Ishikawa (cell line): Measurements from ENCODE around the gene ITGA11.

Source experiments
- CEBPB ChIP-seq: IDR thresholded peaks from 2 replicates; pipeline ENCODE4 v1.6.1; 2012
- CREB1 ChIP-seq: IDR thresholded peaks from 2 replicates; pipeline ENCODE4 v1.6.1; 2012; ENCODE audit warnings: low read depth
- EGR1 ChIP-seq: IDR thresholded peaks from 2 replicates; pipeline ENCODE4 v1.6.1; 2012
- EP300 ChIP-seq: IDR thresholded peaks from 2 replicates; pipeline ENCODE4 v1.6.1; 2012; ENCODE audit warnings: borderline replicate concordance
- FOXM1 ChIP-seq: IDR thresholded peaks from 2 replicates; pipeline ENCODE4 v1.6.1; 2012; ENCODE audit warnings: low read depth, borderline replicate concordance
- NFIC ChIP-seq: IDR thresholded peaks from 2 replicates; pipeline ENCODE4 v1.6.1; 2012
- RAD21 ChIP-seq: IDR thresholded peaks from 2 replicates; pipeline ENCODE4 v1.6.1; 2012; ENCODE audit warnings: low read depth
- TAF1 ChIP-seq: IDR thresholded peaks from 2 replicates; pipeline ENCODE4 v1.6.1; 2012; ENCODE audit warnings: low read depth, mild to moderate bottlenecking
- TCF12 ChIP-seq: IDR thresholded peaks from 2 replicates; pipeline ENCODE4 v1.6.1; 2012; ENCODE audit warnings: low read depth
- TEAD4 ChIP-seq: IDR thresholded peaks from 2 replicates; pipeline ENCODE4 v1.6.1; 2012
- YY1 ChIP-seq: IDR thresholded peaks from 2 replicates; pipeline ENCODE4 v1.6.1; 2012; ENCODE audit warnings: low read depth
- ZBTB7A ChIP-seq: IDR thresholded peaks from 2 replicates; pipeline ENCODE4 v1.6.1; 2012; ENCODE audit warnings: low read depth
- TF ChIP-seq, protein P1 (sequence below): IDR thresholded peaks from 2 replicates; pipeline ENCODE4 v1.6.1; 2012
- TF ChIP-seq, protein P2 (sequence below): IDR thresholded peaks from 2 replicates; pipeline ENCODE4 v1.6.1; 2012
- TF ChIP-seq, protein P3 (sequence below): IDR thresholded peaks from 2 replicates; pipeline ENCODE4 v1.6.1; 2012; ENCODE audit warnings: low read depth, mild to moderate bottlenecking

Gene ITGA11

DNA sequence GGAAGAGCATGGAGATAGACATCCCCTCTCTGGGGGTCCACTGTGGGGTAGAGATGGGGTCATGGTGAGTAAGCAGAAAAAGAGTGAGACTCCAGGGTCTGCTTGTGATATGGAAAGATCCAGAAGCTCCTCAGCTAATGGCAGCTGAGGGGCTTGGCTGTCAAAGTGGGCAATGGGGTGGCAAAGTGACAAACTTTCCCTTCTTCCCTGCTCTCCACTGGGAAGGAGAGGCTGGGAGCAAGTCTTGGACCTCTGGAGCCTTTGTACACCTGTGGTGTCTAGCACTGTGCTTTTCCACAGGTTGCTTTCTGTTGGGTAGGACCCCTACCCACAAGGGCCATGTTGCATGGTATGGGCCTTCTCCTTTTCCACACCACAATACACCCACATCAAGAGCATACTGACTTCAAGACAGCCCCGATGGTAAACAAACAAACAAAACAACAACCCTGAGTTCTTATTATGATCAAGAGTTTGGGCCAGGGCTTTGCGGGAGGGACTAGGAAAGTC lies 3.5 kb downstream of the ITGA11 start:
- no peak for TF ChIP-seq NFIC
- no peak for TF ChIP-seq TAF1
- no peak for TF ChIP-seq YY1
- TF ChIP-seq RAD21 = no peak
- no peak for TF ChIP-seq FOXM1
- TF ChIP-seq CREB1 = no peak
- no peak for TF ChIP-seq EGR1
- TF ChIP-seq TEAD4 = no peak
- no peak for TF ChIP-seq CEBPB
- TF ChIP-seq ZBTB7A = no peak
- TF ChIP-seq, protein P1, sequence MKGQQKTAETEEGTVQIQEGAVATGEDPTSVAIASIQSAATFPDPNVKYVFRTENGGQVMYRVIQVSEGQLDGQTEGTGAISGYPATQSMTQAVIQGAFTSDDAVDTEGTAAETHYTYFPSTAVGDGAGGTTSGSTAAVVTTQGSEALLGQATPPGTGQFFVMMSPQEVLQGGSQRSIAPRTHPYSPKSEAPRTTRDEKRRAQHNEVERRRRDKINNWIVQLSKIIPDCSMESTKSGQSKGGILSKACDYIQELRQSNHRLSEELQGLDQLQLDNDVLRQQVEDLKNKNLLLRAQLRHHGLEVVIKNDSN = no peak

DNA sequence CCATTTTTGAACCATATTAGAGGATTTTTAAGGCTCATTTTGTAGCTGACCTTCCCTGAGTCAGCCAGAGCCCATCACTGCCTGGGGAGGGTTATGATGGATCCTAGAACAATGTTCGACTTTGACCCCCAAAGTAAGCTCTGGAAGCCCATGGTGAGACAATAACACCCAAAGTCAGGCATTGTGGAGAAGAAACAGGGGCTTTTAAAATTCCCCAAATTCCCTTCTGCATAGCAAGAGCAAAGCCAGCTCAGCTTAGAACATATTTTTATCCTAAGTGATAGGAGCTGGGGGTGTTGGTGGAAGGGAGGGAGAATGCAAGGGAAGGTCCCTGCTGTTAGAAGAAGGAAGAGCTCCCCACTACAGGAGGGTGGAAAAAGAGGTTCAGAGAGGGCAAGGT lies 4.0 kb downstream of the ITGA11 start:
- TF ChIP-seq ZBTB7A (no peak), EP300 (no peak), CEBPB (no peak), TCF12 (no peak), RAD21 (no peak), EGR1 (no peak), CREB1 (no peak), TAF1 (no peak), NFIC (no peak), YY1 (no peak)
- TF ChIP-seq, protein P1 = no peak
- TF ChIP-seq, protein P2, sequence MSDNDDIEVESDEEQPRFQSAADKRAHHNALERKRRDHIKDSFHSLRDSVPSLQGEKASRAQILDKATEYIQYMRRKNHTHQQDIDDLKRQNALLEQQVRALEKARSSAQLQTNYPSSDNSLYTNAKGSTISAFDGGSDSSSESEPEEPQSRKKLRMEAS = no peak

DNA sequence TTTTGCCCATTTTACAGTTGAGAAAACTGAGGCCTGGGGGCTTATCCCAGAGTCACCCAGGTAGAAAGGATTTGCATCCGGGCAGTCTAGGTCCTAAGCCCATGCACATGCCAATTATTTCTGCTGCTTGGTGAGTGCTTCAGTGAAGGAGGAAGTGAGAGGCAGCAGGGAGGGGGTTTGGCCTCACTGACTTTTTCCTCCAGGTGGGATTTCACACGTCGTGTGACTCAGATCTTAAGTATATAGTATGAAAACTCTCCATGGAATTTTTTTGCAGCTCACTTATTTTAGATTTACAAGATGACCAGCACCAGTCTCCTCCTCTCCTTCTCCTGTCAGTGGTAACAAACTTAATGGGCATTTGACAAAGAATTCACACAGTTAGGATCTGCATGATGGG lies 4.6 kb downstream of the ITGA11 start:
- TF ChIP-seq ZBTB7A = no peak
- no peak for TF ChIP-seq TCF12
- TF ChIP-seq TAF1 = no peak
- TF ChIP-seq CEBPB = no peak
- TF ChIP-seq EP300 = no peak
- TF ChIP-seq YY1 = no peak
- no peak for TF ChIP-seq FOXM1
- TF ChIP-seq, protein P2 = no peak
- TF ChIP-seq TEAD4 = no peak
- TF ChIP-seq, protein P3, sequence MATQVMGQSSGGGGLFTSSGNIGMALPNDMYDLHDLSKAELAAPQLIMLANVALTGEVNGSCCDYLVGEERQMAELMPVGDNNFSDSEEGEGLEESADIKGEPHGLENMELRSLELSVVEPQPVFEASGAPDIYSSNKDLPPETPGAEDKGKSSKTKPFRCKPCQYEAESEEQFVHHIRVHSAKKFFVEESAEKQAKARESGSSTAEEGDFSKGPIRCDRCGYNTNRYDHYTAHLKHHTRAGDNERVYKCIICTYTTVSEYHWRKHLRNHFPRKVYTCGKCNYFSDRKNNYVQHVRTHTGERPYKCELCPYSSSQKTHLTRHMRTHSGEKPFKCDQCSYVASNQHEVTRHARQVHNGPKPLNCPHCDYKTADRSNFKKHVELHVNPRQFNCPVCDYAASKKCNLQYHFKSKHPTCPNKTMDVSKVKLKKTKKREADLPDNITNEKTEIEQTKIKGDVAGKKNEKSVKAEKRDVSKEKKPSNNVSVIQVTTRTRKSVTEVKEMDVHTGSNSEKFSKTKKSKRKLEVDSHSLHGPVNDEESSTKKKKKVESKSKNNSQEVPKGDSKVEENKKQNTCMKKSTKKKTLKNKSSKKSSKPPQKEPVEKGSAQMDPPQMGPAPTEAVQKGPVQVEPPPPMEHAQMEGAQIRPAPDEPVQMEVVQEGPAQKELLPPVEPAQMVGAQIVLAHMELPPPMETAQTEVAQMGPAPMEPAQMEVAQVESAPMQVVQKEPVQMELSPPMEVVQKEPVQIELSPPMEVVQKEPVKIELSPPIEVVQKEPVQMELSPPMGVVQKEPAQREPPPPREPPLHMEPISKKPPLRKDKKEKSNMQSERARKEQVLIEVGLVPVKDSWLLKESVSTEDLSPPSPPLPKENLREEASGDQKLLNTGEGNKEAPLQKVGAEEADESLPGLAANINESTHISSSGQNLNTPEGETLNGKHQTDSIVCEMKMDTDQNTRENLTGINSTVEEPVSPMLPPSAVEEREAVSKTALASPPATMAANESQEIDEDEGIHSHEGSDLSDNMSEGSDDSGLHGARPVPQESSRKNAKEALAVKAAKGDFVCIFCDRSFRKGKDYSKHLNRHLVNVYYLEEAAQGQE = no peak
- TF ChIP-seq RAD21 = no peak
- TF ChIP-seq, protein P1 = no peak
- no peak for TF ChIP-seq EGR1
- no peak for TF ChIP-seq NFIC
- TF ChIP-seq CREB1 = no peak

DNA sequence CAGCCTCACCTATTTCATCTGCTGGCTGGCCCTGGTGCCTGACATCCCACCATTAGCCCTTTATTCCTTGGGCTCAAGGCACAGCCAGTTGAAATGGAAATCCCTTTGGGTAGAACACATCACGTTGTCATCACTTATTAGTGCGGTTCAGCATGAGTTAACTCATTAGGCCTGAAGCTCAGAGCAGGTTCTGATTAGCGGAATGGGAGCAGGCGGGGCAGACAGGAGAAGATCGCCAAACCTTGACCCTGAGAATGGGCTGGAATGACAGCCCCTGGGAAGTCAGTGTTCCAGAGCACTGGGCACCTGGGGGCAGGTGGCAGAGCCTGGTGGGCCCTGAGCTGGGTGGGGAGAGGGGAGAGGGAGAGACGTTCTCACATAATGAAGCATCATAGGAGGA lies 5.8 kb downstream of the ITGA11 start:
- TF ChIP-seq TAF1 (no peak), EP300 (no peak), YY1 (no peak), ZBTB7A (no peak), CREB1 (no peak), CEBPB (no peak)
- TF ChIP-seq, protein P1 = no peak
- TF ChIP-seq, protein P3 = no peak

DNA sequence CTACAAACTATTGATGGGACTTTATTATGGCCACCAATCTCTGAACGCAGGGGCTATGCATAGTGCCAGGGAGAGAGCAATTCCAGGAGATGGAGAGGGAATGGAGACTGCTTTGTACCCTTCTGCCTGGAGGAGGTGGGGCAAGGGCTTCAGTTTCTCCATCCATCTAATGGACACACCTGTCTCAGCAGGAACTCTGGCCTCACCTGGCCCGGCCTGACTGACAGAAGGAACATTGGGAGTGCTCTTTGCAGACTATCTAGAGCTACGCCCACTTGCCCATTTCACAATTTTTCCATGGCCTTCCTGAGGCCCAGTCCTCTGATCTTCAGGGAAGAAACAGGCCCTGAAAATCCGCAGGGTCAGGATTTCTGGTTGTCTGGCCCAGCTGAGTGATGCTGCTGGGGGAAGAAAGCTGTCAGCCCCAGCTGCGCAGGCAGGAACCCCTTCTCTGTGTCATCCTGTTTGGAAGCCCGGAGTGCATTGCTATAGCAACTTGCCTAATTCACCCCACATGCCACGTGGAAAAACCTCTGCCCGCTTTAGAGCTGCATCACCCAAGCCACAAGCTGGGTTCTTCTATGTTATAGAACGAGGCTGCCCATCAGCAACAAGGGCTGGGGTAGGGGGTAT lies 6.4 kb downstream of the ITGA11 start:
- TF ChIP-seq RAD21 (no peak), ZBTB7A (no peak), NFIC (no peak), TEAD4 (no peak), EGR1 (no peak), CREB1 (no peak), TAF1 (no peak), CEBPB (no peak), TCF12 (no peak), FOXM1 (no peak), YY1 (no peak), EP300 (no peak)
- TF ChIP-seq, protein P3 = no peak
- TF ChIP-seq, protein P1 = no peak
- TF ChIP-seq, protein P2 = no peak
